ENCODE results near the gene TNNT2.

DNA sequence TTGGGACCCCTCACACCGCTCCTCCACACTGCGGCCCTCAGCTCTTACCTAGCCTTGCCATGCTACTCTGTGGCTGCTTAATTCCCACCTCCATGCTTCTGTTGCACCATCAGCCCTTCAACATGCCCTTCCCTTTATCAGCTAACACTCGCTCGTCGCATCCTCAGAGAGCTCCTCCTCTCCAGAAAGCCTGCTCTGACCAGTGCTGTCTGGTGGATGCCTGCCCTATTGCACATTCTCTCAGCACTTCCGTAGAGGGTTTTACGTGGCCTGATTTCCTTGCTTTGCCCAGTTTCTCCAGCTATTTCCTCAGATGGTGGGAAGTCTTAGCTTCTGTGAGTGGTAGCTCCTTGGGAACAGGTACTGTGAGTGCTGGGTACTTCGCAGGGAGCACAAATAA, 32.0 kb upstream of the TNNT2 start:
- TF ChIP-seq, protein P1, sequence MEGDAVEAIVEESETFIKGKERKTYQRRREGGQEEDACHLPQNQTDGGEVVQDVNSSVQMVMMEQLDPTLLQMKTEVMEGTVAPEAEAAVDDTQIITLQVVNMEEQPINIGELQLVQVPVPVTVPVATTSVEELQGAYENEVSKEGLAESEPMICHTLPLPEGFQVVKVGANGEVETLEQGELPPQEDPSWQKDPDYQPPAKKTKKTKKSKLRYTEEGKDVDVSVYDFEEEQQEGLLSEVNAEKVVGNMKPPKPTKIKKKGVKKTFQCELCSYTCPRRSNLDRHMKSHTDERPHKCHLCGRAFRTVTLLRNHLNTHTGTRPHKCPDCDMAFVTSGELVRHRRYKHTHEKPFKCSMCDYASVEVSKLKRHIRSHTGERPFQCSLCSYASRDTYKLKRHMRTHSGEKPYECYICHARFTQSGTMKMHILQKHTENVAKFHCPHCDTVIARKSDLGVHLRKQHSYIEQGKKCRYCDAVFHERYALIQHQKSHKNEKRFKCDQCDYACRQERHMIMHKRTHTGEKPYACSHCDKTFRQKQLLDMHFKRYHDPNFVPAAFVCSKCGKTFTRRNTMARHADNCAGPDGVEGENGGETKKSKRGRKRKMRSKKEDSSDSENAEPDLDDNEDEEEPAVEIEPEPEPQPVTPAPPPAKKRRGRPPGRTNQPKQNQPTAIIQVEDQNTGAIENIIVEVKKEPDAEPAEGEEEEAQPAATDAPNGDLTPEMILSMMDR (IDR thresholded peaks at IDR 0.05; ENCODE audit: low read depth, low read length): no peak
- no peak for TF ChIP-seq EZH2phosphoT487 (IDR thresholded peaks at IDR 0.05; ENCODE audit: low read depth)

All from OCI-LY3 (cell line).